Activated B cell treated with CpG ODN at 0.5 μM for 24 hours (primary cell): ENCODE results near the gene PPP4R3B. TPM values are rescaled to one million over a fixed set of nuclear protein-coding genes. Genes with fewer than 3 reads are reported as not detected.
A peak's percentile ranks its signal among the peaks of the same experiment; 100 is the strongest.

Experiments used
- ATAC-seq: fragments of 200-7000 bp; cut with Tn5 transposase; one replicate; pipeline ENCODE4 v1.10.0; 2021; ENCODE audit warnings: low read depth, mild to moderate bottlenecking, moderate library complexity
- CTCF ChIA-PET: fragments of 350-600 bp; sonication (Branson Sonifier 250); formaldehyde crosslinking; loops from one replicate; lab custom pipeline; 2021; ENCODE audit warnings: antibody characterized with exemption; lab: Charles Lee
- POLR2A ChIA-PET: fragments of 350-600 bp; sonication (Branson Sonifier 250); formaldehyde crosslinking; loops from one replicate; lab custom pipeline; 2021; ENCODE audit warnings: antibody characterized with exemption; lab: Charles Lee
- DNase-seq: peaks from one replicate; pipeline ENCODE4 v3.0.0; 2022
- H3K27ac Mint-ChIP-seq: one replicate; pipeline ENCODE4 v1.8.0; 2020; ENCODE audit warnings: mixed read lengths
- H3K27me3 Mint-ChIP-seq: one replicate; pipeline ENCODE4 v1.8.0; 2021; ENCODE audit warnings: mixed read lengths
- H3K36me3 Mint-ChIP-seq: one replicate; pipeline ENCODE4 v1.8.0; 2021; ENCODE audit warnings: low read depth, mixed read lengths
- H3K4me1 Mint-ChIP-seq: one replicate; pipeline ENCODE4 v1.8.0; 2021; ENCODE audit warnings: mixed read lengths
- H3K4me3 Mint-ChIP-seq: one replicate; pipeline ENCODE4 v1.8.0; 2020; ENCODE audit warnings: mild to moderate bottlenecking, mixed read lengths
- H3K9me3 Mint-ChIP-seq: one replicate; pipeline ENCODE4 v1.8.0; 2020; ENCODE audit warnings: mixed read lengths
- CTCF ChIP-seq: fragments of 200-600 bp; IDR thresholded peaks from one replicate; pipeline ENCODE4 v1.8.0; 2022; ENCODE audit warnings: antibody characterized with exemption, mild to moderate bottlenecking
- intact Hi-C: fragments of 100-400 bp; cut with micrococcal nuclease; formaldehyde crosslinking; loops from one replicate; pipeline ENCODE4 v1.15.1; 2024
- total RNA-seq: library from RNA; stranded (reverse); gene quantifications from 2 replicates; pipeline ENCODE4 v1.2.3, GENCODE V29; 2022

PPP4R3B gene
- total RNA-seq, 1 donor from 2014 or later, result 82.4 TPM

- Mint-ChIP-seq H3K4me1 (no peaks in the 10 kb centered on the region), H3K27me3 (no peaks in the 10 kb centered on the region), H3K4me3 (no peak overlapping the region), H3K27ac (no peak overlapping the region), H3K36me3 (peaks cover 43% of the 10 kb centered on the region), H3K9me3 (no peaks in the 10 kb centered on the region)
- intact Hi-C loops, result no loop called here
- ATAC-seq, result no peak
- CTCF ChIA-PET, result no interaction called here
- POLR2A ChIA-PET, result interaction anchor here (0.9 kb wide), 1 partner anchor 8 kb away, joined by 3 read pairs; no protein-coding TSS in a partner anchor
- DNase-seq, result no peak
- TF ChIP-seq CTCF, result no peak
These were observed 86.8 kb downstream of the PPP4R3B start for GRCh38 chr2:55530539-55531081.

GRCh38 chr2:55526174-55526573 is 91.2 kb downstream of the PPP4R3B start:
- POLR2A ChIA-PET, result no interaction called here
- peaks cover 39% of the 10 kb centered on the region for H3K36me3 Mint-ChIP-seq
- no peaks in the 10 kb centered on the region for H3K9me3 Mint-ChIP-seq
- TF ChIP-seq CTCF, result no peak
- CTCF ChIA-PET, result no interaction called here
- H3K27me3 Mint-ChIP-seq, result no peaks in the 10 kb centered on the region
- no peaks in the 10 kb centered on the region for H3K4me1 Mint-ChIP-seq
- DNase-seq, result no peak
- no peak overlapping the region for H3K4me3 Mint-ChIP-seq
- intact Hi-C loops, result no loop called here
- H3K27ac Mint-ChIP-seq, result no peak overlapping the region
- ATAC-seq, result no peak

- Mint-ChIP-seq H3K9me3 (no peaks in the 10 kb centered on the region), H3K36me3 (peaks cover 33% of the 10 kb centered on the region), H3K4me3 (no peak overlapping the region), H3K27ac (no peak overlapping the region), H3K27me3 (no peaks in the 10 kb centered on the region), H3K4me1 (peaks cover 9% of the 10 kb centered on the region)
- no peak for TF ChIP-seq CTCF
- POLR2A ChIA-PET, result no interaction called here
- no peak for DNase-seq
- ATAC-seq, result no peak
- CTCF ChIA-PET, result no interaction called here
- intact Hi-C loops, result no loop called here
These were observed 92.5 kb downstream of the PPP4R3B start for GRCh38 chr2:55524884-55525437.

GRCh38 chr2:55519938-55520885 is 97.2 kb downstream of the PPP4R3B start:
- intact Hi-C loops, result loop anchor here (1.0 to 10.0 kb wide), 10 partner anchors 97 to 1753 kb away; partner anchors contain the start of genes ACYP2, ASB3, CCDC88A and CHAC2
- Mint-ChIP-seq H3K36me3 (peaks cover 26% of the 10 kb centered on the region), H3K9me3 (no peaks in the 10 kb centered on the region), H3K4me1 (peaks cover 16% of the 10 kb centered on the region), H3K27ac (peak overlapping the region; percentile 96), H3K4me3 (peak overlapping the region; percentile 98), H3K27me3 (no peaks in the 10 kb centered on the region)
- no peak for TF ChIP-seq CTCF
- DNase-seq, result peak; percentile 17
- POLR2A ChIA-PET, result interaction anchor here (0.6 to 3.1 kb wide), 14 partner anchors 11 to 1753 kb away, joined by 3 to 43 read pairs (median 4); partner anchors contain the start of genes CHAC2, CLHC1, PPP4R3B and RPS27A
- peak; percentile 10 for ATAC-seq
- CTCF ChIA-PET, result no interaction called here
